A549 (cell line): Measurements from ENCODE around the gene FRMD3. TPM values are rescaled to one million over a fixed set of nuclear protein-coding genes. Genes with fewer than 3 reads are reported as not detected.

Experiments used
- ATAC-seq, 2 experiments: fragments of 200-7000 bp in 1 of 2; fragments of >200 bp in 1 of 2; cut with Nextera tagmentation in 1 of 2; cut with Tn5 transposase in 1 of 2; 3 replicates each; pipeline versions ENCODE4 v1.8.0 to v1.9.1; 2018 to 2020; ENCODE audit warnings: mild to moderate bottlenecking in 1 of 2, moderate library complexity in 1 of 2
- CTCF ChIA-PET: fragments of 300-600 bp; sonication (Branson Sonifier 250); formaldehyde crosslinking; extraction: SDS; loops from one replicate; lab custom pipeline; 2021; ENCODE audit warnings: antibody characterized with exemption, inconsistent platforms; lab: Yijun Ruan, JAX
- POLR2A ChIA-PET: fragments of 350-600 bp; formaldehyde crosslinking; extraction: SDS; loops from one replicate; lab custom pipeline; 2021; ENCODE audit warnings: antibody characterized with exemption, inconsistent platforms; lab: Yijun Ruan, JAX
- DNase-seq, 2 experiments: peaks; one replicate each; pipeline versions ENCODE4 v3.0.0 to v3.0.0-alpha.2; 2011 to 2016; ENCODE audit warnings: low read depth in 1 of 2, low spot score in 1 of 2
- FAIRE-seq: peaks from 2 replicates; lab custom pipeline; 2011; peaks lifted over from hg19 to GRCh38; lab: Jason Lieb, UNC
- H3K27ac ChIP-seq, 2 experiments: fragments of >200 bp; sonication (Bioruptor Twin); formaldehyde crosslinking; 3 replicates each; pipeline ENCODE4 v1.5.1; 2016 to 2017
- H3K4me1 ChIP-seq: fragments of >200 bp; sonication (Bioruptor Twin); formaldehyde crosslinking; 3 replicates; pipeline ENCODE4 v1.6.1; 2016
- H3K4me2 ChIP-seq: fragments of >200 bp; sonication (Bioruptor Twin); formaldehyde crosslinking; 3 replicates; pipeline ENCODE4 v1.6.1; 2016
- H3K4me3 ChIP-seq: fragments of >200 bp; sonication (Bioruptor Twin); formaldehyde crosslinking; 3 replicates; pipeline ENCODE4 v1.5.1; 2016
- H3K9me3 ChIP-seq: fragments of >200 bp; sonication (Bioruptor Twin); formaldehyde crosslinking; 3 replicates; pipeline ENCODE4 v1.6.1; 2016
- BHLHE40 ChIP-seq: IDR thresholded peaks from 2 replicates; pipeline ENCODE4 v1.6.1; 2012; ENCODE audit warnings: low read depth, low read length, inconsistent platforms
- CHD2 ChIP-seq: fragments of 150-350 bp; IDR thresholded peaks from 2 replicates; pipeline ENCODE4 v1.6.1; 2014; ENCODE audit warnings: low read length; ENCODE audit not compliant: partially characterized antibody
- CHD4 ChIP-seq: fragments of 200-600 bp; sonication (generic); IDR thresholded peaks from 2 replicates; pipeline ENCODE4 v1.6.1; 2016; ENCODE audit warnings: antibody characterized with exemption, mild to moderate bottlenecking, borderline replicate concordance
- EHF ChIP-seq: fragments of 250-450 bp; sonication (Bioruptor Pico); IDR thresholded peaks from 2 replicates; pipeline ENCODE4 v1.5.0; 2020; ENCODE audit warnings: mild to moderate bottlenecking
- EHMT2 ChIP-seq: fragments of 200-600 bp; sonication (generic); IDR thresholded peaks from 2 replicates; pipeline ENCODE4 v1.6.1; 2016; ENCODE audit warnings: antibody characterized with exemption, low read depth, mild to moderate bottlenecking, moderate library complexity
- FOSL2 ChIP-seq, 2 experiments: fragments of 450-650 bp in 1 of 2; fragments of >200 bp in 1 of 2; sonication (Bioruptor Twin) in 1 of 2; formaldehyde crosslinking; IDR thresholded peaks; 2 replicates each; pipeline versions ENCODE4 v1.5.0 to v1.6.1; 2016 to 2020; ENCODE audit warnings: mild to moderate bottlenecking in 1 of 2, moderate library complexity in 1 of 2
- HDAC2 ChIP-seq: fragments of 200-600 bp; sonication (generic); IDR thresholded peaks from 2 replicates; pipeline ENCODE4 v1.6.1; 2016
- HOXB13 ChIP-seq: fragments of 250-450 bp; sonication (Bioruptor Pico); IDR thresholded peaks from 2 replicates; pipeline ENCODE4 v1.5.0; 2020; ENCODE audit warnings: low read depth, mild to moderate bottlenecking, moderate library complexity
- JUN ChIP-seq, 2 experiments: fragments of >200 bp; sonication (Bioruptor Twin); formaldehyde crosslinking; IDR thresholded peaks; 2 replicates in 1 of 2; 3 replicates in 1 of 2; pipeline ENCODE4 v1.6.1; 2016 to 2017
- JUNB ChIP-seq: fragments of >200 bp; sonication (Bioruptor Twin); formaldehyde crosslinking; IDR thresholded peaks from 2 replicates; pipeline ENCODE4 v1.6.1; 2016
- MAFK ChIP-seq: fragments of 450-650 bp; IDR thresholded peaks from 2 replicates; pipeline ENCODE4 v1.6.1; 2014; ENCODE audit not compliant: partially characterized antibody
- MAZ ChIP-seq: fragments of 150-350 bp; IDR thresholded peaks from 2 replicates; pipeline ENCODE4 v1.6.1; 2014; ENCODE audit warnings: antibody characterized with exemption, low read depth, low read length, borderline replicate concordance
- MYC ChIP-seq: IDR thresholded peaks from 2 replicates; pipeline ENCODE4 v1.6.1; 2012; ENCODE audit warnings: mild to moderate bottlenecking, inconsistent platforms, low read length, improper control_type of control experiment, borderline replicate concordance
- NR3C1 ChIP-seq: fragments of >200 bp; sonication (Bioruptor Twin); formaldehyde crosslinking; IDR thresholded peaks from 3 replicates; pipeline ENCODE4 v1.6.1; 2017
- RARB ChIP-seq: fragments of 250-450 bp; sonication (Bioruptor Pico); IDR thresholded peaks from 2 replicates; pipeline ENCODE4 v1.8.0; 2021; ENCODE audit warnings: mild to moderate bottlenecking, moderate library complexity
- RCOR1 ChIP-seq: fragments of 150-350 bp; IDR thresholded peaks from 2 replicates; pipeline ENCODE4 v1.6.1; 2014; ENCODE audit warnings: antibody characterized with exemption, low read length, low read depth
- RFX5 ChIP-seq: fragments of 450-650 bp; IDR thresholded peaks from 2 replicates; pipeline ENCODE4 v1.7.1; 2014; ENCODE audit warnings: antibody characterized with exemption, mild to moderate bottlenecking, moderate library complexity
- SREBF2 ChIP-seq: fragments of 450-650 bp; IDR thresholded peaks from 2 replicates; pipeline ENCODE4 v1.6.1; 2014; ENCODE audit warnings: mild to moderate bottlenecking, moderate library complexity
- TFCP2L1 ChIP-seq: fragments of 250-450 bp; sonication (Bioruptor Pico); IDR thresholded peaks from 2 replicates; pipeline ENCODE4 v1.5.0; 2021; ENCODE audit warnings: mild to moderate bottlenecking
- TP53 ChIP-seq: fragments of 250-450 bp; sonication (Bioruptor Pico); IDR thresholded peaks from 2 replicates; pipeline ENCODE4 v1.5.0; 2021; ENCODE audit warnings: mild to moderate bottlenecking, moderate library complexity
- ZC3H11A ChIP-seq: fragments of 450-650 bp; IDR thresholded peaks from 2 replicates; pipeline ENCODE4 v1.6.1; 2014; ENCODE audit warnings: antibody characterized with exemption, mild to moderate bottlenecking
- ZSCAN20 ChIP-seq: fragments of 250-450 bp; sonication (Bioruptor Pico); IDR thresholded peaks from 2 replicates; pipeline ENCODE4 v1.8.0; 2022; ENCODE audit warnings: mild to moderate bottlenecking, moderate library complexity
- WGBS: methylation state at CpG from one replicate; pipeline ENCODE4 v1.1.6; 2017; ENCODE audit errors: missing lambda C conversion rate; 5-methylcytosine and 5-hydroxymethylcytosine counted together
- polyA plus RNA-seq, 4 experiments: library from polyadenylated mRNA; depleted of rRNA in 3 of 4; stranded (reverse); fragments of >200 nt; fragmentation: RNase III in 1 of 4; extraction: RNeasy Plus Mini Kit Qiagen cat#74134 plus additional on column Dnase treatment in 1 of 4; gene quantifications; 2 replicates in 3 of 4; 3 replicates in 1 of 4; pipeline ENCODE4 v1.2.3, GENCODE V29; 2011 to 2017
- TF ChIP-seq, protein P1 (sequence below): fragments of >200 bp; sonication (Bioruptor Twin); formaldehyde crosslinking; IDR thresholded peaks from 2 replicates; pipeline ENCODE4 v1.6.1; 2016
- TF ChIP-seq, protein P2 (sequence below): fragments of 250-450 bp; sonication (Bioruptor Pico); IDR thresholded peaks from 2 replicates; pipeline ENCODE4 v1.5.0; 2020; ENCODE audit warnings: low read depth, mild to moderate bottlenecking, moderate library complexity
- TF ChIP-seq, protein P3 (sequence below): fragments of >200 bp; sonication (Bioruptor Twin); formaldehyde crosslinking; IDR thresholded peaks from 3 replicates; pipeline ENCODE4 v1.5.1; 2016
- TF ChIP-seq, protein P4 (sequence below): fragments of >200 bp; sonication (Bioruptor Twin); formaldehyde crosslinking; IDR thresholded peaks from 3 replicates; pipeline ENCODE4 v1.6.1; 2016
- TF ChIP-seq, protein P5 (sequence below): fragments of 450-650 bp; IDR thresholded peaks from 2 replicates; pipeline ENCODE4 v1.6.1; 2014; ENCODE audit warnings: antibody characterized with exemption
- TF ChIP-seq, protein P6 (sequence below): fragments of 250-450 bp; sonication (Bioruptor Pico); IDR thresholded peaks from 2 replicates; pipeline ENCODE4 v1.5.0; 2021; ENCODE audit warnings: mild to moderate bottlenecking, moderate library complexity, borderline replicate concordance

Gene FRMD3
- polyA plus RNA-seq, 2 of the 4 experiments (the other 2 are of a cell fraction): 1.7 to 3.3 TPM

DNA sequence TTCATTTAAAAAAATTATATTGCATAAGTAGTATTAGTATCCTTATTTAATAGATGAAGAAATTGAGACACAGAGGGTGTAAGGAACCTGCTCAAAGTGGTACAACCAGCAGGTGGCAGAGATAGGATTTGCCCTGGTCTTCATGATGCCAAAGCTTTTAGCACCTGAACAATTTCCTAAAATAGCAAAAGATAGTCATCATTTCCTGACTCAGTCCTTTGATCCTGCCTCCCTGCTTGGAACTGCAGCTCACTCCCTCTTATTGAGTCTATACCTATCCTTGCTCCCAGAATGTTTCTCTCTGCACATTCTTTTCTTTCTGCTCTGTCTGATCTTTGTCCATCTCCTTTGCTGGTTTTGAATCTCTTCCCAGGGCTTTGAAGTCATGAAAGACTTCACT, 155.8 kb downstream of the FRMD3 start (continued):
- TF ChIP-seq, protein P1, sequence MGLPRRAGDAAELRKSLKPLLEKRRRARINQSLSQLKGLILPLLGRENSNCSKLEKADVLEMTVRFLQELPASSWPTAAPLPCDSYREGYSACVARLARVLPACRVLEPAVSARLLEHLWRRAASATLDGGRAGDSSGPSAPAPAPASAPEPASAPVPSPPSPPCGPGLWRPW: no peak
- TF ChIP-seq FOSL2 (IDR thresholded peaks at IDR 0.05) (no peak), FOSL2 (CRISPR knock-in tag; IDR thresholded peaks at IDR 0.05) (no peak), MAFK (no peak), MYC (no peak), SREBF2 (no peak), TFCP2L1 (CRISPR knock-in tag) (no peak), TP53 (CRISPR knock-in tag) (no peak), CHD4 (no peak)
- TF ChIP-seq, protein P2, sequence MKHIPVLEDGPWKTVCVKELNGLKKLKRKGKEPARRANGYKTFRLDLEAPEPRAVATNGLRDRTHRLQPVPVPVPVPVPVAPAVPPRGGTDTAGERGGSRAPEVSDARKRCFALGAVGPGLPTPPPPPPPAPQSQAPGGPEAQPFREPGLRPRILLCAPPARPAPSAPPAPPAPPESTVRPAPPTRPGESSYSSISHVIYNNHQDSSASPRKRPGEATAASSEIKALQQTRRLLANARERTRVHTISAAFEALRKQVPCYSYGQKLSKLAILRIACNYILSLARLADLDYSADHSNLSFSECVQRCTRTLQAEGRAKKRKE (CRISPR knock-in tag): no peak
- TF ChIP-seq, protein P3, sequence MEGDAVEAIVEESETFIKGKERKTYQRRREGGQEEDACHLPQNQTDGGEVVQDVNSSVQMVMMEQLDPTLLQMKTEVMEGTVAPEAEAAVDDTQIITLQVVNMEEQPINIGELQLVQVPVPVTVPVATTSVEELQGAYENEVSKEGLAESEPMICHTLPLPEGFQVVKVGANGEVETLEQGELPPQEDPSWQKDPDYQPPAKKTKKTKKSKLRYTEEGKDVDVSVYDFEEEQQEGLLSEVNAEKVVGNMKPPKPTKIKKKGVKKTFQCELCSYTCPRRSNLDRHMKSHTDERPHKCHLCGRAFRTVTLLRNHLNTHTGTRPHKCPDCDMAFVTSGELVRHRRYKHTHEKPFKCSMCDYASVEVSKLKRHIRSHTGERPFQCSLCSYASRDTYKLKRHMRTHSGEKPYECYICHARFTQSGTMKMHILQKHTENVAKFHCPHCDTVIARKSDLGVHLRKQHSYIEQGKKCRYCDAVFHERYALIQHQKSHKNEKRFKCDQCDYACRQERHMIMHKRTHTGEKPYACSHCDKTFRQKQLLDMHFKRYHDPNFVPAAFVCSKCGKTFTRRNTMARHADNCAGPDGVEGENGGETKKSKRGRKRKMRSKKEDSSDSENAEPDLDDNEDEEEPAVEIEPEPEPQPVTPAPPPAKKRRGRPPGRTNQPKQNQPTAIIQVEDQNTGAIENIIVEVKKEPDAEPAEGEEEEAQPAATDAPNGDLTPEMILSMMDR: no peak

DNA sequence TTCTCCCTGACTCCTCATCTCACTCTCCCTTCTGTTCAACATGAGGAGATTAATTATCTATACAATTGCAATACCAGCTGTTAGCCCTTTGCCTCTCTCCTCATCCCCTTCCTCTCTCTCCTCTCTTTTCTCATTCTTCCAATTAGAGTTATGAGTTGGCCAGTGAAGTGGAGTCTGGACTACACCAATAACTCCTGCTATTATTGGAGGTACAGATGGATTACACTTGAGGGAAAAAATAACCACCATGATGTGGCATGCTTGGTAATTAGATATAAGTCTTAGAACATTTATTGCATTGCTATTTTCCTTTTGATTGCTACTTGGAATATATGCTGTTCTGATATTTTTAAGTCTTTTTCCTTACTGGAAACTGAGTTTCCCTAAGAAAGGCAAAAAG, 159.2 kb downstream of the FRMD3 start:
- Histone ChIP-seq H3K4me1 (no peaks in the 10 kb centered on the region), H3K27ac (no peak overlapping the region), H3K9me3 (peaks cover 8% of the 10 kb centered on the region), H3K4me2 (no peak overlapping the region), H3K4me3 (no peak overlapping the region)
- ATAC-seq: no peak
- TF ChIP-seq BHLHE40: no peak
- no peak for TF ChIP-seq MAFK
- no peak for TF ChIP-seq RFX5
- TF ChIP-seq, protein P1: no peak
- TF ChIP-seq, protein P4, sequence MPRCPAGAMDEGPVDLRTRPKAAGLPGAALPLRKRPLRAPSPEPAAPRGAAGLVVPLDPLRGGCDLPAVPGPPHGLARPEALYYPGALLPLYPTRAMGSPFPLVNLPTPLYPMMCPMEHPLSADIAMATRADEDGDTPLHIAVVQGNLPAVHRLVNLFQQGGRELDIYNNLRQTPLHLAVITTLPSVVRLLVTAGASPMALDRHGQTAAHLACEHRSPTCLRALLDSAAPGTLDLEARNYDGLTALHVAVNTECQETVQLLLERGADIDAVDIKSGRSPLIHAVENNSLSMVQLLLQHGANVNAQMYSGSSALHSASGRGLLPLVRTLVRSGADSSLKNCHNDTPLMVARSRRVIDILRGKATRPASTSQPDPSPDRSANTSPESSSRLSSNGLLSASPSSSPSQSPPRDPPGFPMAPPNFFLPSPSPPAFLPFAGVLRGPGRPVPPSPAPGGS: no peak
- no peak for TF ChIP-seq JUNB
- no peak for TF ChIP-seq CHD2
- TF ChIP-seq RCOR1: no peak
- TF ChIP-seq ZC3H11A: no peak
- no peak for TF ChIP-seq EHF (CRISPR knock-in tag)
- TF ChIP-seq MAZ: no peak
- no peak for TF ChIP-seq HDAC2
- TF ChIP-seq NR3C1: no peak
- POLR2A ChIA-PET: no interaction called here
- no peak for DNase-seq
- no peak for FAIRE-seq
- CTCF ChIA-PET: no interaction called here

DNA sequence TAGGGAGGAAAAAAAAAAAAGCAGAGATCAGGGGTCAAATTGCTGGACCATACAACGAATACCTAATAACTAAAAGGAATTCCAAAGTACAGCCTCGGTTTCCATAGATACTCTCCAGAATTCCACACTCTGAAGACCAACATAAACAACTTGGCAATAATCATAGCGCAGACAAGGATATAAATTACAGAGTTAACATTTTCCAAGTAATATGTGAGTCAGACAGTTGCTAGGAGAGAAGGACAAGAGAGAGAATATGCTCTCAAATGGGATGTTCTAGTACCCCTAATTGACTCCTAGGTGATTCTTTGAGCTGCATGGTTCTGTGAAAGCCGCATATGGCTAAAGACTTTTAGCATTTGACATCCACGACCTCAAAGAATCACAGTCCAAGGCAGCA, 165.2 kb downstream of the FRMD3 start:
- Histone ChIP-seq H3K4me3 (no peak overlapping the region), H3K4me1 (no peaks in the 10 kb centered on the region), H3K27ac (no peak overlapping the region), H3K4me2 (no peak overlapping the region), H3K9me3 (no peaks in the 10 kb centered on the region)
- ChIA-PET CTCF (no interaction called here), POLR2A (no interaction called here)
- TF ChIP-seq HDAC2 (no peak), MYC (no peak), EHMT2 (no peak), ZSCAN20 (CRISPR knock-in tag) (no peak), RARB (no peak), SREBF2 (no peak), JUN (IDR thresholded peaks at IDR 0.05) (no peak), HOXB13 (no peak), RCOR1 (no peak)
- TF ChIP-seq, protein P5, sequence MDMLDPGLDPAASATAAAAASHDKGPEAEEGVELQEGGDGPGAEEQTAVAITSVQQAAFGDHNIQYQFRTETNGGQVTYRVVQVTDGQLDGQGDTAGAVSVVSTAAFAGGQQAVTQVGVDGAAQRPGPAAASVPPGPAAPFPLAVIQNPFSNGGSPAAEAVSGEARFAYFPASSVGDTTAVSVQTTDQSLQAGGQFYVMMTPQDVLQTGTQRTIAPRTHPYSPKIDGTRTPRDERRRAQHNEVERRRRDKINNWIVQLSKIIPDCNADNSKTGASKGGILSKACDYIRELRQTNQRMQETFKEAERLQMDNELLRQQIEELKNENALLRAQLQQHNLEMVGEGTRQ: no peak
- TF ChIP-seq, protein P6, sequence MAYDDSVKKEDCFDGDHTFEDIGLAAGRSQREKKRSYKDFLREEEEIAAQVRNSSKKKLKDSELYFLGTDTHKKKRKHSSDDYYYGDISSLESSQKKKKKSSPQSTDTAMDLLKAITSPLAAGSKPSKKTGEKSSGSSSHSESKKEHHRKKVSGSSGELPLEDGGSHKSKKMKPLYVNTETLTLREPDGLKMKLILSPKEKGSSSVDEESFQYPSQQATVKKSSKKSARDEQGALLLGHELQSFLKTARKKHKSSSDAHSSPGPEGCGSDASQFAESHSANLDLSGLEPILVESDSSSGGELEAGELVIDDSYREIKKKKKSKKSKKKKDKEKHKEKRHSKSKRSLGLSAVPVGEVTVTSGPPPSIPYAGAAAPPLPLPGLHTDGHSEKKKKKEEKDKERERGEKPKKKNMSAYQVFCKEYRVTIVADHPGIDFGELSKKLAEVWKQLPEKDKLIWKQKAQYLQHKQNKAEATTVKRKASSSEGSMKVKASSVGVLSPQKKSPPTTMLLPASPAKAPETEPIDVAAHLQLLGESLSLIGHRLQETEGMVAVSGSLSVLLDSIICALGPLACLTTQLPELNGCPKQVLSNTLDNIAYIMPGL (CRISPR knock-in tag): no peak
- TF ChIP-seq, protein P4: no peak
- 27% methylated on average over 5 of the region's 5 CpGs for WGBS
- DNase-seq: no peak
- no peak for FAIRE-seq
- no peak for ATAC-seq
